GM21786 (cell line): Measurements from ENCODE around the gene RBPJL.

Source experiments
- ATAC-seq: cut with Tn5 transposase; IDR thresholded peaks from one replicate; pipeline ENCODE4 v1.9.1; 2021; ENCODE audit not compliant: unreplicated experiment

Gene RBPJL

DNA sequence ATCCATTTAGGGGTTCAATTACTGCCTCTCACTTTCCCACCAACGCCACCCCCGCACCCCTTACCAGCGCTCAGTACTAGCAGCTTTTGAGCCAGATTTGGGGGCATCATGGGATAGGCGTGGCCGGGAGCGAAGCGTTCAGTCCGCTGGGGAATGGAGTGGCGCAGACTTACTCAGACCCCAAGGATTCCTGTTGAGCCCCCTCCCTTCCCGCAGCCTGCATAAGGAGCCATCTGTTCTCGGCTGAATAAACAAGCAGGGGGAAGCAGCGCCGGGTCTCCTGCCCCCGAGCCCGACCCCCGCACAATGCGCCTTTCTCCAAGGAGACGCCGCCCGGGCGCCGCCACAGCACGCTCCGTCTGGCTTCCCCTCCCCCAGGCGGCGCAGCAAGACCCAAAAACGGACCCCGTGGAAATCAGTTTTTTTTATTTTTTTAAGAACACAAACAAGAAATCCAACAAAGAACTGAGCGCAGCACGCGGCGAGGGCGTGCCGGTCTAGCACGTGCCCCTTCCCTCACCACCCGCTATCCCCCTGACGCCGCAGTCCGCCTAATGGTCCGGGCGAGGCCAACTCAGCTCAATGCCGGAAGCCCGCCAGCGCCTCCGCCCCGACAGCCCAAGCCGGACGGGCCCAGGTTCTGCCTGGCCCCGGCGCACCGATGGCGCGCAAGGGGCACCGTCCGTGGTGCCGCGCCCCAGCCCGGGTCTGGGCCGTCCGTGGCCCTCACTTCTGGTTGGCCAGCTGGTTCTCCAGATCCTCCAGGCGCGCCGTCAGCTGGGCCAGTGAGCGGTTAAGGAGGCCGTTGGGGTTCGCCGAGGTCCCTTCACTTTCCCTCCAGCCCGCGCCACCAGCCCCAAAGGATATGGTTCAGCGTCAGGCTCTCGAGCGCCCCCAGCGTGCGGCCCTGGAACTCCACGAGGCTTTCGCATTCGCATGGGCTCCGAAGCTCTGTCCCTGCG is 13.3 kb upstream of the RBPJL start:
- no peak for ATAC-seq

DNA sequence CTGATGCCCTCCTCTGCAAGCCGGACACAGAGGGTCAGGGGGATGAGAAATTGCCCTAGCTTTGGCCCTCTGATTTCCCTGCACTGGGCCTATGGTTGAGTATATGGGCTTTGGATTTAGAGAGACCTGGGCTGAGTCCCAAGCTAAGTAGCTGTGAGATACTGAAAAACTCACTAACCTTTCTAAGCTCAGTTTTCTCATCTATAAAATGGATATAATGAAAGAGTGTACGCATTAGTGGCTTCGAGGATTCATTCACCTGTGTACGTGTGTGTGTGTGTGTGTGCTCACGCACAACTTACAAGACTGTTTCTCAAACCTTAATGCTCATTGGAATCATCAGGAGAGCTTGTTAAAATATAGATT is 12.7 kb upstream of the RBPJL start:
- no peak for ATAC-seq

DNA sequence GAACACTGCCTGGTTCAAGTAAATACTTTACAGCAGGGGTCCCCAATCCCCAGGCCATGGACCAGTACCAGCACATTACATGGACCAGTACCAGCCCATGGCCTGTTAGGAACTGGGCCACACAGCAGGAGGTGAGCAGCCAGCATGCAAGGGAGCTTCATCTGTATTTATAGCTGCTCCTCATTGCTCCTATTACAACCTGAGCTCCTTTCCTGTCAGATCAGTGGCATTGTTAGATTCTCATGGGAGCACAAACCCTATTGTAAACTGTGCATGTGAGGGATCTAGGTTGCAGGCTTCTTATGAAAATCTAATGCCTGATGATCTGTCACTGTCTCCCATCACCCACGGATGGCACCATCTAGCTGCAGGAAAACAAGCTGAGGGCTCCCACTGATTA is 12.0 kb upstream of the RBPJL start:
- ATAC-seq: no peak

DNA sequence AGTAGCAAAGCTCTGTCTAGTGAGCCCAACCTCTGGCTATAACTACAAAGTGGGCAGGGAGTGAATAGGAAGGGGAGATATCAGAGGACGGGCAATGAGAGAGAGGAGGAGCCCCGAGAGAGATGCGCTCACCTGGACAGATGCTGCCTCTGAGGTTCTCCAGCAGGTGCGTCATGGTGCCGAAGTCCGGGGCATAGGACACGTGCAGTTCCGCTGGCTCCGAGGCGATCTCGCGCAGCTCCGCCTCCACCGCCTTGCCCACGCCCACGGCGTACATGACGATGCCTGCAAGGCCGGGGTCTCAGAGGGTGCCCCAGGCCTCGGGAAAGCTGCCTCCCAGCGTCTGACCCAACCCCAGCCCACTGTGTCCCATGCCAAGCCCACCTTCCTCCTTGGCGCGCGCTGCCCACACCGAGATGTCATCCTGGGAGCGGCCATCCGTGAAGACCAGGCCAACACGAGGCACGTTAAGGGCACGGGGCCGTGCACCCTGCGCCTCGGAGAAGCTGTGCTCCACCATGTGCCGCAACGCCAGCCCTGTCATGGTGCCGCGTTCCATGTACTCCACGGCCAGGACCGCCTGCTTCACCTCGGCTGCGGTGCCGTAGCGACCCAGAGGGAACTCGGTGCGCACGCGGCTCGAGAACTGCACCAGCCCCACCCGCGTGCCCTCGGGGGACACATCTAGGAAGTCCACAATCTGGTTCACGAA is 8.7 kb upstream of the RBPJL start:
- ATAC-seq: no peak

GRCh38 chr20:45299786-45300185 is 6.9 kb upstream of the RBPJL start:
- no peak for ATAC-seq

DNA sequence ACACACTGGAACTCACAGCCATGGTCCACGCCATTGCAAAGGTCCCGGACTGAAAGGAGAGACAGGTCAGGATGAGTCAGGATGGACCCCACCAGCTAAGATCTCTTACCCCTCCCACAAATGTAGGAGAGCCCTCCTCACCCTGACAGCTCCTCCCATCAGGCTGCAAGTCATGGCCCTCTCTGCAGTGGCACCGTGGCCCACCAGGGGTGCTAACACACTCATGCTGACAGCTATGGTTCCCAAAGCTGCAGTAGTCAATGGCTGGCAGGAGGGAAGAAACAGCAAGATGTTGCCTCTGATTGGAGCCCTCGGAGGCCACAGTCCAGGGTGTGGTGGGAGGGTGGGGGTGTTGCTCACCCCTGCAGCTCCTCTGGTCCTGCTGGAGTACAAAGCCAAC is 5.7 kb upstream of the RBPJL start:
- no peak for ATAC-seq

GRCh38 chr20:45301824-45302271 is 4.8 kb upstream of the RBPJL start:
- no peak for ATAC-seq

DNA sequence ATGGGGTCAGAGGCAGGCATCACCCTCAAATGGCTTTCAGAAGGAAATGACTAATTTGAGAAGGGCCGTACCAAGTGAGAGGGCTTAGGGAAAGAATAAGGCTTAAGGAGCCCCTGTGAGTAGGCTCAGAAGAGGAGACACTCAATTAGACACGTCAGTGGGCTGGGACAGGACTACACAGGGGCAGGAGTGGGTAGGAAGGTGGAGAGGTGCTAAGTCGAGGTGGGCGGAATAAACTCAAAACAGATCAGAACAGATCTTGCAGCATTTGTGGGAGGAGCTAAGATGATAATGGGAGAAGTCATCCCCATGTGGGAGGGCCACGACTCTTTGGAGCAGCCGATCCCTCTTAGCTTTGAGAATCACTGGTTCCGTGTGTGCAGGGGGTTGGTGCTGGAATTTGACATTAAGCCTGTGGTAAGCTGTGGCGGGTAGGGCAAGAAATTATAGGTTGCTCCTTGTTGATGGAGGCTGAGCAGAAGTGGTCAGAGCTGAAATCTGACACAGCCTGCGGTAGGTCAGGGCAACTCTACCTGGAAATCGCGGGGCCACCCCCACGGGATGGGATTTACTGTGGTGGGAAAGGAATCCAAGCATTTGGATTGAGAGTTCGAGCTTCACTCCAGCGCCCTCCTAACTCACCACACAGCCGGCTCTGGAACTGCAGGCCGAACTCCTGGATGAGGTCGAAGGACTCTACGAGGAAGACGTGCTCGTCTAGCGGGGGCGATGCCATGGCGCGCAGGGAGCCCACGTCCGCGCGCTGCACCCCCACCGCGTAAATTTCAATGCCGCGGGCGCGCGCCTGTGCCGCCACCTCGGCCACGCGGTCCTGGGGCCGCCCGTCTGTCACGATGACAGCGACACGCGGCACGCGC is 2.8 kb upstream of the RBPJL start:
- no peak for ATAC-seq

GRCh38 chr20:45304464-45304999 is 2.1 kb upstream of the RBPJL start:
- no peak for ATAC-seq

DNA sequence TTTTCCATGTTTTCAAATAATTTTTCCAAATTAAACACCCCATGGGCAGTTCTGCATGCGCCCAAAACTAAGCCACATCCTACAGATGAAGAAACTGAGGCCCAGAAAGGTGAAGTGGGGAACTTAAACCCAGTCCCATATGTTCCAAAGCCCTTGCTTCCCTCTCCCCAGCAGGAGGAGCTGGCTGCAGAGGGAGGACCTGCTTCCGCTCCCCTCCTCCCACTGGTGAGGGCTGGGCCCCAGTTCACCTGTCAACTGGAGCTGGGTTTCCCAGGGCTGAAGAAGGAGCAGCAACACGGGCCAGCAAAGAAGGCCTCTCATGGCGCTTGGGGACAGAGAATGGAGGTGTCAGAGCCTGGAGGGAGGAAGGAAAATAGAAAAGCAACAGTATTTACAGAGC is 1.4 kb upstream of the RBPJL start:
- no peak for ATAC-seq

- no peak for ATAC-seq
Observed at GRCh38 chr20:45307076-45307640, 518 bp downstream of the RBPJL start.

- no peak for ATAC-seq
Observed at GRCh38 chr20:45308117-45308778, 1.6 kb downstream of the RBPJL start, which contains the start of gene MATN4. Gene MATN4 (minus strand): TSS chr20:45308299. CDS start chr20:45305582, 2,717 bp downstream.

GRCh38 chr20:45309075-45309474 is 2.4 kb downstream of the RBPJL start:
- no peak for ATAC-seq

- no peak for ATAC-seq
Observed at GRCh38 chr20:45311589-45312211, 5.1 kb downstream of the RBPJL start.

DNA sequence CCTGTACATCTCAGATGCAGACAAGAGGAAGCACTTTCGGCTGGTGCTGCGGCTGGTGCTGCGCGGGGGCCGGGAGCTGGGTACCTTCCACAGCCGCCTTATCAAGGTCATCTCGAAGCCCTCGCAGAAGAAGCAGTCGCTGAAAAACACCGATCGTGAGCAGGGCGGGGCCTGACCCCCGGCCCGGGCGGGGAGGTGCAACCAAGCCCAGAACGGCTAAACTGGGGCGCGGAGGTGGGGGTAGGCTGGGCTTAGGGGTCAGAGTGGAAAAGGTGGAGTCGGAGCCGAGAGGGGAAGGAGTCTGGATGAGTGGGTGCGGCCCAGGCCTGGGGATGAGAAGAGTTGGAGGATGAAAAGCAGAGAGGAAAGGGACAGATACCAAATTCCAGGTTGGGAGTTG is 5.6 kb downstream of the RBPJL start:
- no peak for ATAC-seq

DNA sequence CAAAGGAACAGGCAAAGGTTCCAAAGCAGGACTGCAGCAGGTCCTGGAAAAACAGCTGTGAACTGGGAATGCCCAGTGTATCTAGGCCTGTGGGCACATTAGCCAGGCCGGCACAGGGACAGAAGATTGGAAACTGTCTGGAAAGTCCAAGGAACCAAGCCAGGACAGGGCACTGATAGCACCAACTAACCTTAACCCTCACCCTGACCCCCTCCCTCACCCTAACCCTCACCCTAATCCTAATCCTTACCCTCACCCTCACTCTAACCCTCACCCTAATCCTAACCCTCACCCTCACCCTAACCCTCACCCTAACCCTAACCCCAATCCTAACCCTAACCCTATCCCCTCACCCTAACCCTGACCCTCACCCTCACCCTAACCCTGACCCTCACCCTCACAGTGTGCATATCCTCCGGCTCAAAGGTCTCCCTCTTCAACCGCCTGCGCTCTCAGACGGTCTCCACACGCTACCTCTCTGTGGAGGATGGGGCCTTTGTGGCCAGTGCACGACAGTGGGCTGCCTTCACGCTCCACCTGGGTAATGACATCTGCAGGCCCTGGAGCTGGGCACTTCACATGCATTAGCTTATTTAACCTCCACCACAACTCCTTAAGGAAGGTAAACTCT is 6.5 kb downstream of the RBPJL start:
- ATAC-seq: no peak

GRCh38 chr20:45313943-45314342 is 7.3 kb downstream of the RBPJL start:
- ATAC-seq: no peak

DNA sequence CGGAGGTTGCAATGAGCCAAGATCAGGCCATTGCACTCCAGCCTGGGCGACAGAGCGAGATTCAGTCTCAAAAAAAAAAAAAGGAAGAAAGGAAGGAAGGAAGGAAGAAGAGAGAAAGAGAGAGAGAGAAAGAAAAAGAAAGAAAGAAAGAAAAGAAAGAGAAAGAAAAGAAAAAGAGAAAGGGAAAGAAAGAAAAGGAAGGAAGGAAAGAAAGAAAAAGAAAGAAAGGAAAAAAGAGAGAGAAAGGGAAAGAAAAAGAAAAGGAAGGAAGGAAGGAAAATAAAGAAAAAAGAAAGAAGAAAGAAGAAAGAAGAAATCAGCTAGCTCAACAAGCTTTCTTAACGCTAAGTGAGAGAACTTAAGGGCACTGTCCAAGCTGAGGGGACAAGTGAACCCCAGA is 9.0 kb downstream of the RBPJL start:
- ATAC-seq: no peak
